K562 (cell line): ENCODE data around the gene OXA1L. TPM values are rescaled to one million over a fixed set of nuclear protein-coding genes. Genes with fewer than 3 reads are reported as not detected.

ENCODE experiments used
- CREB3 ChIP-seq: fragments of 450-650 bp; conservative IDR thresholded peaks from 2 replicates; pipeline ENCODE4 v1.6.1; 2016; ENCODE audit warnings: missing genetic modification characterization, low read depth, mild to moderate bottlenecking, missing compliant biosample characterization, moderate library complexity
- CTCFL ChIP-seq: IDR thresholded peaks from 2 replicates; pipeline ENCODE4 v1.6.1; 2011; ENCODE audit warnings: borderline replicate concordance, low read depth, mild to moderate bottlenecking, moderate library complexity, low read length; ENCODE audit not compliant: insufficient read depth, poor library complexity, severe bottlenecking
- PBX2 ChIP-seq, 2 experiments: IDR thresholded peaks in 1 of 2; conservative IDR thresholded peaks in 1 of 2; 2 replicates each; pipeline ENCODE4 v1.6.1; 2016; ENCODE audit warnings: low read depth in 2 of 2, mild to moderate bottlenecking in 1 of 2, missing compliant biosample characterization in 1 of 2, missing genetic modification characterization in 1 of 2, moderate library complexity in 1 of 2
- RBBP5 ChIP-seq: fragments of 200-600 bp; sonication (generic); IDR thresholded peaks from 2 replicates; pipeline ENCODE4 v1.6.1; 2012; ENCODE audit warnings: borderline replicate concordance, mild to moderate bottlenecking, low read length, control low read depth, inconsistent platforms; ENCODE audit not compliant: insufficient read depth, poor library complexity, severe bottlenecking
- REST ChIP-seq, 2 experiments: fragments of 450-650 bp; formaldehyde crosslinking in 1 of 2; IDR thresholded peaks; 2 replicates each; pipeline versions ENCODE4 v1.4.0 to v1.6.1; 2014 to 2020; ENCODE audit warnings: mild to moderate bottlenecking in 2 of 2, borderline replicate concordance in 1 of 2, low read depth in 1 of 2
- TFAM ChIP-seq: fragments of 250-450 bp; sonication (Bioruptor Pico); conservative IDR thresholded peaks from 2 replicates; pipeline ENCODE4 v1.5.0; 2021; ENCODE audit warnings: mild to moderate bottlenecking, moderate library complexity
- ZBTB43 ChIP-seq: sonication (generic); formaldehyde crosslinking; IDR thresholded peaks from 2 replicates; pipeline ENCODE4 v1.8.0; 2023; ENCODE audit warnings: mild to moderate bottlenecking, missing genetic modification reagents
- ZFP36 ChIP-seq: fragments of 150-350 bp; IDR thresholded peaks from 2 replicates; pipeline ENCODE4 v1.6.1; 2018; ENCODE audit warnings: low read length, low read depth; ENCODE audit not compliant: partially characterized antibody
- ZNF431 ChIP-seq: sonication (generic); formaldehyde crosslinking; IDR thresholded peaks from 2 replicates; pipeline ENCODE4 v1.8.0; 2022; ENCODE audit warnings: mild to moderate bottlenecking, missing genetic modification reagents
- ZNF830 ChIP-seq: fragments of 250-450 bp; sonication (Bioruptor Pico); IDR thresholded peaks from 2 replicates; pipeline ENCODE4 v1.5.0; 2021; ENCODE audit warnings: mild to moderate bottlenecking
- polyA plus RNA-seq, 8 experiments: library from polyadenylated mRNA; depleted of rRNA in 4 of 8; stranded (reverse) in 5 of 8; unstranded in 3 of 8; fragments of >200 nt; fragmentation: Nextera tagmentation in 2 of 8; fragmentation: Illumina TruSeq in 1 of 8; extraction: Ambion mirVana in 2 of 8; extraction: Trizol in 1 of 8; gene quantifications; 2 replicates each; pipeline versions ENCODE4 v1.2.1 to v1.2.3, GENCODE V29; 2011 to 2014; ENCODE audit warnings: inconsistent platforms in 1 of 8, missing spikeins in 1 of 8
- total RNA-seq, 7 experiments: library from RNA; depleted of rRNA in 6 of 7; stranded (reverse); fragments of >200 nt in 6 of 7; fragmentation: Illumina TruSeq in 2 of 7; extraction: Trizol in 2 of 7; gene quantifications; 2 replicates each; pipeline versions ENCODE4 v1.2.1 to v1.2.3, GENCODE V29; 2011 to 2021; ENCODE audit warnings: low replicate concordance in 1 of 7

OXA1L gene
- total and polyA plus RNA-seq, 9 of the 15 experiments (the other 6 are each of a cell fraction or from before 2014, with no cell fraction given), result 100 to 204 (median 145) TPM

- TF ChIP-seq REST (IDR thresholded peaks at IDR 0.05; ENCODE audit: borderline replicate concordance) (peak; percentile 28; the same call in 1 of the 2 replicates), REST (CRISPR knock-in tag; IDR thresholded peaks at IDR 0.05; ENCODE audit: low read depth) (no peak), PBX2 (CRISPR knock-in tag; IDR thresholded peaks at IDR 0.05; ENCODE audit: low read depth) (no peak), PBX2 (tag; conservative IDR thresholded peaks at IDR 0.05; ENCODE audit: low read depth) (peak; percentile 47), ZNF431 (CRISPR knock-in tag) (no peak), CTCFL (no peak), RBBP5 (no peak), ZFP36 (no peak), CREB3 (no peak), ZBTB43 (CRISPR knock-in tag) (no peak), ZNF830 (CRISPR knock-in tag) (no peak), TFAM (CRISPR knock-in tag) (no peak)
These were observed 24.8 kb downstream of the OXA1L start (continued) for GRCh38 chr14:22791301-22791700.
